DND-41 (cell line): ENCODE data around the gene SDCCAG8.

ENCODE experiments used
- ATAC-seq: fragments of 200-7000 bp; cut with Tn5 transposase; 3 replicates; pipeline ENCODE4 v1.9.1; 2021; ENCODE audit warnings: low read depth; ENCODE audit not compliant: insufficient read depth
- DNase-seq: peaks from one replicate; pipeline ENCODE4 v3.0.0-alpha.2; 2020
- H2AFZ ChIP-seq: 2 replicates; pipeline ENCODE4 v1.6.0; 2012; ENCODE audit warnings: low read depth, low read length
- H3K27ac ChIP-seq: 2 replicates; pipeline ENCODE4 v1.5.1; 2012; ENCODE audit warnings: low read length, inconsistent platforms
- H3K27me3 ChIP-seq: fragments of 200-600 bp; sonication (generic); 2 replicates; pipeline ENCODE4 v1.6.0; 2012; ENCODE audit warnings: low read length, mild to moderate bottlenecking, inconsistent platforms; ENCODE audit not compliant: insufficient read depth, poor library complexity
- H3K36me3 ChIP-seq: 2 replicates; pipeline ENCODE4 v1.5.1; 2012; ENCODE audit warnings: low read length, inconsistent platforms; ENCODE audit not compliant: insufficient read depth
- H3K4me1 ChIP-seq: 2 replicates; pipeline ENCODE4 v1.5.1; 2012; ENCODE audit warnings: mild to moderate bottlenecking, low read length; ENCODE audit not compliant: insufficient read depth
- H3K4me2 ChIP-seq: 2 replicates; pipeline ENCODE4 v1.6.0; 2012; ENCODE audit warnings: mild to moderate bottlenecking, moderate library complexity, low read length, inconsistent platforms; ENCODE audit not compliant: insufficient read depth
- H3K4me3 ChIP-seq, 2 experiments: fragments of 200-600 bp in 1 of 2; shearing (Covaris generic) in 1 of 2; 2 replicates each; pipeline ENCODE4 v1.5.1; 2012 to 2016; ENCODE audit warnings: inconsistent platforms in 2 of 2, low read length in 2 of 2, mild to moderate bottlenecking in 2 of 2, low read depth in 1 of 2, moderate library complexity in 1 of 2
- H3K79me2 ChIP-seq: 2 replicates; pipeline ENCODE4 v1.6.0; 2012; ENCODE audit warnings: low read length, inconsistent platforms; ENCODE audit not compliant: insufficient read depth
- H3K9ac ChIP-seq: 2 replicates; pipeline ENCODE4 v1.6.0; 2012; ENCODE audit warnings: low read depth, mild to moderate bottlenecking, inconsistent platforms, low read length, moderate library complexity
- H3K9me3 ChIP-seq: 2 replicates; pipeline ENCODE4 v1.5.1; 2012; ENCODE audit warnings: low read length, moderate library complexity, mild to moderate bottlenecking, inconsistent platforms; ENCODE audit not compliant: insufficient read depth, severe bottlenecking
- H4K20me1 ChIP-seq: 2 replicates; pipeline ENCODE4 v1.6.0; 2012; ENCODE audit warnings: low read length; ENCODE audit not compliant: insufficient read depth
- EZH2 ChIP-seq: IDR thresholded peaks from 3 replicates; pipeline ENCODE4 v1.6.1; 2012; ENCODE audit warnings: borderline replicate concordance, low read depth, mild to moderate bottlenecking, moderate library complexity, low read length, inconsistent platforms; ENCODE audit not compliant: severe bottlenecking
- TF ChIP-seq, protein P1 (sequence below): IDR thresholded peaks from 2 replicates; pipeline ENCODE4 v1.5.1; 2012; ENCODE audit warnings: borderline replicate concordance, low read length, moderate library complexity, mild to moderate bottlenecking; ENCODE audit not compliant: poor library complexity, severe bottlenecking; ENCODE audit errors: extremely low read depth

Gene SDCCAG8

DNA sequence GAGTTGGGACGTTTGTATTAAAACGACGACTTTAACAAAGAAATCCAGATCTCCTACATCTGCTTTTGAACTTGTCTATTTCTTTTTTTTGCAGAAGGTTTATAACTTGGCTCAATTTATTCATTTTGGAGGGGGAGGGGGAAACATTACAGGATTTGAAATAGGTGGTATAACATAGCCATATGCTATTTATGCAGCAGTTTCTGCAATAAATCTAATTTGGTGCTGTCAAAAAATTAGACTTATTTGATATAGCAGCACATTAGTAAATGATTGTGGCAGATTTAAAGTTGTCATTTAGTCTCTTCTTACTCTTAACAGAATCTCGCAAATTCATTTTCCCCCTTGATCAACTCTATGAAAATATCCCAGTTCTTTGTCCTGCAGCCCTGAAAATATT is 138.2 kb downstream of the SDCCAG8 start:
- Histone ChIP-seq H3K9me3 (no peaks in the 10 kb centered on the region), H3K36me3 (no peaks in the 10 kb centered on the region), H2AFZ (no peak overlapping the region), H3K27me3 (no peaks in the 10 kb centered on the region), H3K4me3 (no peak overlapping the region), H3K4me2 (no peak overlapping the region), H3K9ac (no peak overlapping the region), H4K20me1 (no peaks in the 10 kb centered on the region), H3K27ac (no peak overlapping the region), H3K79me2 (no peaks in the 10 kb centered on the region), H3K4me1 (no peaks in the 10 kb centered on the region)
- no peak for TF ChIP-seq EZH2
- TF ChIP-seq, protein P1, sequence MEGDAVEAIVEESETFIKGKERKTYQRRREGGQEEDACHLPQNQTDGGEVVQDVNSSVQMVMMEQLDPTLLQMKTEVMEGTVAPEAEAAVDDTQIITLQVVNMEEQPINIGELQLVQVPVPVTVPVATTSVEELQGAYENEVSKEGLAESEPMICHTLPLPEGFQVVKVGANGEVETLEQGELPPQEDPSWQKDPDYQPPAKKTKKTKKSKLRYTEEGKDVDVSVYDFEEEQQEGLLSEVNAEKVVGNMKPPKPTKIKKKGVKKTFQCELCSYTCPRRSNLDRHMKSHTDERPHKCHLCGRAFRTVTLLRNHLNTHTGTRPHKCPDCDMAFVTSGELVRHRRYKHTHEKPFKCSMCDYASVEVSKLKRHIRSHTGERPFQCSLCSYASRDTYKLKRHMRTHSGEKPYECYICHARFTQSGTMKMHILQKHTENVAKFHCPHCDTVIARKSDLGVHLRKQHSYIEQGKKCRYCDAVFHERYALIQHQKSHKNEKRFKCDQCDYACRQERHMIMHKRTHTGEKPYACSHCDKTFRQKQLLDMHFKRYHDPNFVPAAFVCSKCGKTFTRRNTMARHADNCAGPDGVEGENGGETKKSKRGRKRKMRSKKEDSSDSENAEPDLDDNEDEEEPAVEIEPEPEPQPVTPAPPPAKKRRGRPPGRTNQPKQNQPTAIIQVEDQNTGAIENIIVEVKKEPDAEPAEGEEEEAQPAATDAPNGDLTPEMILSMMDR = no peak
- no peak for DNase-seq
- ATAC-seq = no peak

DNA sequence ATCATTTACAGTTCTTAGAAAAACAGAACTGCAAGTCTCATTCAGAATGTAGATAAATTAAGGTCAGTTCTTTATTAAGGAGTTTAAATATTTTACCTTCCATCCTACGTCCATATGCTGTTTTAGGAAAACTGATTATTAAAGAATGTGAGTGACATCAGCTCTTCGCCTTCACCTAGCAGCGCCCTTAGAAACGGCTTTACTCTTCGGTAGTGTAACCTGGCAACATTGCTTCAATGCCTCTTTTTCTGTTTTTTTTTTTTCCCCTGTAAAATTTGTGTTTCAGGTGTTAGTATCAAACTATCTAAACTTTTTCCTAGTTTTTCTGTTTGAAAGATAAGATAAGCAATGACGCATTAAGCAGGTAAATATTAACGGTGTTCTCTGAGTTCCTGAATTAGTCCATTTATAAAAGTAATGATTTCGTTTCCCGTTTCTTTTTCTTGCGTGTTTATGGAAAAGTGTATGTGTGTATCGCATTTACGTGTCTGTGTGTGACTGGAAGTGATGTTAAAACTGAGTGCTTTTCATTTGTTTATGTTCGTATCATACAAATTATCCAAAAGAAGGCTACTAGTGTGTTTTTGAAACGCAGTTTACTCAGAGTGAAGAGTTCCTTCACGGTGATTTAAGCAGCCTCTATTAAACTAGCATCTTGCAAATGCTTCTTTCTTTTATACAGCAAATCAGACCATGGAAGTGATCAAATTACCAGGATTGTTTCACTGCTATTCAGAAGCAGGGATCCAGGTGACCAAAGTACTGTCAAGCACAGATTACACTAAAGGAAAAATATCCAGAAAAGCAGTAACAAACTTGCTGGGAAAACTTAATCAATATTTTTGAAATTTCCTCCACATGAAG is 139.0 kb downstream of the SDCCAG8 start:
- no peak overlapping the region for H3K4me3 ChIP-seq
- H3K4me2 ChIP-seq = no peak overlapping the region
- H3K36me3 ChIP-seq = no peaks in the 10 kb centered on the region

DNA sequence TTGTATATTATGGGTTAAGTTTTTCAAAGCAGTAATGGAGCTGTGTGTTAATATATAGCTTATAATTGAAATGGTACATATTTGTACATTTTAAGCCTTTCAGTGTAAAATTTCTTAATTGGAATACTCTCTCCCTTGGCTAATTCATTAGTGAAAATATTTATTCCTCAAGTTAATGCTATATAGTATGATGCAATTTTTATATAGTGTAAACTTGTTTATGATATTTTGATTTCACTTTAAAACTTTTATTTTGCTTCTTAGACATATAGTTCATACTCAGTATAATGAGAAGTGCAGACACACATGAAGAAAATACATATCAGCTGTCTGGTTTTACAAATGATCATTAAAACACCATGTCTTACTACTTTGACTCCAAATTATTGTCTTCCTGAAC is 140.6 kb downstream of the SDCCAG8 start:
- no peak for ATAC-seq
- TF ChIP-seq, protein P1 = no peak
- no peak for TF ChIP-seq EZH2

More for the DNA sequence above, 139.0 kb downstream of the SDCCAG8 start:
- no peaks in the 10 kb centered on the region for H3K9me3 ChIP-seq
- H3K4me1 ChIP-seq = no peaks in the 10 kb centered on the region
- ATAC-seq (no peak), DNase-seq (no peak)
- H3K27ac ChIP-seq = no peak overlapping the region
- no peaks in the 10 kb centered on the region for H3K27me3 ChIP-seq
- no peak overlapping the region for H3K9ac ChIP-seq
- no peaks in the 10 kb centered on the region for H3K79me2 ChIP-seq
- TF ChIP-seq, protein P1 = no peak
- H4K20me1 ChIP-seq = no peaks in the 10 kb centered on the region
- H2AFZ ChIP-seq = no peak overlapping the region

More for the DNA sequence above, 140.6 kb downstream of the SDCCAG8 start:
- H3K9ac ChIP-seq = no peak overlapping the region
- no peak overlapping the region for H3K4me2 ChIP-seq
- no peaks in the 10 kb centered on the region for H3K9me3 ChIP-seq
- no peak overlapping the region for H2AFZ ChIP-seq
- H3K27ac ChIP-seq = no peak overlapping the region
- H3K4me1 ChIP-seq = no peaks in the 10 kb centered on the region
- no peaks in the 10 kb centered on the region for H3K27me3 ChIP-seq
- H3K79me2 ChIP-seq = no peaks in the 10 kb centered on the region
- DNase-seq = no peak
- H3K4me3 ChIP-seq = no peak overlapping the region
- no peaks in the 10 kb centered on the region for H3K36me3 ChIP-seq
- no peaks in the 10 kb centered on the region for H4K20me1 ChIP-seq
